ENCODE data around the gene CTR9. TPM values are rescaled to one million over a fixed set of nuclear protein-coding genes. Genes with fewer than 3 reads are reported as not detected.

The CTR9 gene
- total RNA-seq, 1 experiment from 2014 or later = 20.5 TPM

- Histone ChIP-seq H3K27me3 (ENCODE audit: control insufficient read depth, insufficient read depth, low read length) (no peaks in the 10 kb centered on the region), H3K36me3 (replicated peaks; ENCODE audit: control insufficient read depth, insufficient read depth, low read length) (no peaks in the 10 kb centered on the region), H3K4me3 (ENCODE audit: insufficient read depth, low read depth, low read length) (no peak overlapping the region)
- DNase-seq = peak; percentile 53
Observed at GRCh38 chr11:10728154-10728553, 22.9 kb upstream of the CTR9 start.

- H3K27me3 ChIP-seq (ENCODE audit: control insufficient read depth, insufficient read depth, low read length) = no peaks in the 10 kb centered on the region
- peak overlapping the region; percentile 53 for H3K4me3 ChIP-seq (ENCODE audit: insufficient read depth, low read depth, low read length)
- DNase-seq = peak; percentile 82
- no peaks in the 10 kb centered on the region for H3K36me3 ChIP-seq (replicated peaks; ENCODE audit: control insufficient read depth, insufficient read depth, low read length)
Observed at GRCh38 chr11:10728789-10729472, 22.1 kb upstream of the CTR9 start.

- no peak for DNase-seq
- Histone ChIP-seq H3K4me3 (ENCODE audit: insufficient read depth, low read depth, low read length) (no peak overlapping the region), H3K36me3 (replicated peaks; ENCODE audit: control insufficient read depth, insufficient read depth, low read length) (no peaks in the 10 kb centered on the region), H3K27me3 (ENCODE audit: control insufficient read depth, insufficient read depth, low read length) (no peaks in the 10 kb centered on the region)
Observed at GRCh38 chr11:10730151-10730550, 20.9 kb upstream of the CTR9 start.

DNA sequence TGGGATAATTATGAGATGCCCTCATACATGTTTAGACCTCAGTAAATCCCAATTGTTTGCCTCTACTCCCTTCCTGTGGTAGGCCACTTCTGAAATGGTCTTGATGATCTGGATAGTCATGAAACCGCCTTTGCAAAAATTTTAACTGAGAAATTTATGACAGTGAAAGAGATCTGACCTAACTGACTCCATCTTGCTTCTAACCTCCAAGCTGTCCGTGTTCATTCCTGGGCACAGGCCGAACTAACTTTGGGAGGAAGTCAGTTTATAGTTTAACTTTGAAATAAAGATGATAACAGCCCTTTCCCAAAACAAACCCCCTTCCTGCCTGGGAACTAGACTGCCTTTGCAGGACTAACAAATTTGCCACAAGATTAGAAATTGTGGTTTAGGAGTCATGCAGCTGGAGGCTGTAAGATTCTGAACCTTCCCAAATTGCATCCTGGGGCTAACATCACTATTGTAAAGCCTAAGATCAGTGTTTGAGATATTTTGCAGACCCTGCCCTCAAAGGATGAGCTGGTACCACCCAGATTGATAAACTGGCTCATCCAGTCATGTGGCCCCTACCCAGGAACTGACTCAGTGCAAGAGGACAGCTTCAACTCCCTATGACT is 19.9 kb upstream of the CTR9 start:
- H3K4me3 ChIP-seq (ENCODE audit: insufficient read depth, low read depth, low read length) = no peak overlapping the region
- DNase-seq = no peak

GRCh38 chr11:10735481-10736475 is 15.3 kb upstream of the CTR9 start:
- H3K4me3 ChIP-seq (ENCODE audit: insufficient read depth, low read depth, low read length) = peak overlapping the region; percentile 24
- no peaks in the 10 kb centered on the region for H3K27me3 ChIP-seq (ENCODE audit: control insufficient read depth, insufficient read depth, low read length)
- DNase-seq = peak; percentile 91
- H3K36me3 ChIP-seq (replicated peaks; ENCODE audit: control insufficient read depth, insufficient read depth, low read length) = no peaks in the 10 kb centered on the region

More for the DNA sequence above, 19.9 kb upstream of the CTR9 start:
- Histone ChIP-seq H3K36me3 (replicated peaks; ENCODE audit: control insufficient read depth, insufficient read depth, low read length) (no peaks in the 10 kb centered on the region), H3K27me3 (ENCODE audit: control insufficient read depth, insufficient read depth, low read length) (no peaks in the 10 kb centered on the region)

GRCh38 chr11:10742460-10743208 is 8.4 kb upstream of the CTR9 start:
- no peak for DNase-seq
- Histone ChIP-seq H3K4me3 (ENCODE audit: insufficient read depth, low read depth, low read length) (no peak overlapping the region), H3K36me3 (replicated peaks; ENCODE audit: control insufficient read depth, insufficient read depth, low read length) (no peaks in the 10 kb centered on the region), H3K27me3 (ENCODE audit: control insufficient read depth, insufficient read depth, low read length) (no peaks in the 10 kb centered on the region)

GRCh38 chr11:10743354-10744000 is 7.6 kb upstream of the CTR9 start:
- no peak overlapping the region for H3K4me3 ChIP-seq (ENCODE audit: insufficient read depth, low read depth, low read length)
- DNase-seq = no peak
- H3K27me3 ChIP-seq (ENCODE audit: control insufficient read depth, insufficient read depth, low read length) = no peaks in the 10 kb centered on the region
- H3K36me3 ChIP-seq (replicated peaks; ENCODE audit: control insufficient read depth, insufficient read depth, low read length) = no peaks in the 10 kb centered on the region

DNA sequence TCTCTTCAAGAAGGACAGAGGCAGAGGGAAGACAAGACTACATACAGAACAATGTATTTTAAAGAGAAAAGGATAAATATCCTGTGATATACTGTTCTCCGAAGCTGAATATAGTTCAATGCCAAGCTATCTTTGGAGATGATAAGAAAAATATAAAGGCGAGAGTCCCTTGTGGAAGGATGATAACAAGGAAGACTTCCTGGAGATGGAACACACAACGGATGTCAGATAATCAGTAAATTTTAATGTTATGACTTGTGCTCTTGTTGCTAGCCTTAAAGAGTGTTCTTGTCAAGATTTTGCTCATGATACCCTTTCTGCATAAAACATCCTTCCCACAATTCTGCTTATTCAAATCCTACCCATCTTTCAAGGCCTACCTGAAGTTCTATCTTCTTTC is 6.8 kb upstream of the CTR9 start:
- H3K27me3 ChIP-seq (ENCODE audit: control insufficient read depth, insufficient read depth, low read length) = no peaks in the 10 kb centered on the region
- no peak for DNase-seq
- no peaks in the 10 kb centered on the region for H3K36me3 ChIP-seq (replicated peaks; ENCODE audit: control insufficient read depth, insufficient read depth, low read length)
- no peak overlapping the region for H3K4me3 ChIP-seq (ENCODE audit: insufficient read depth, low read depth, low read length)

- Histone ChIP-seq H3K27me3 (ENCODE audit: control insufficient read depth, insufficient read depth, low read length) (no peaks in the 10 kb centered on the region), H3K4me3 (ENCODE audit: insufficient read depth, low read depth, low read length) (no peak overlapping the region), H3K36me3 (replicated peaks; ENCODE audit: control insufficient read depth, insufficient read depth, low read length) (no peaks in the 10 kb centered on the region)
- DNase-seq = no peak
Observed at GRCh38 chr11:10746871-10747270, 4.2 kb upstream of the CTR9 start.

DNA sequence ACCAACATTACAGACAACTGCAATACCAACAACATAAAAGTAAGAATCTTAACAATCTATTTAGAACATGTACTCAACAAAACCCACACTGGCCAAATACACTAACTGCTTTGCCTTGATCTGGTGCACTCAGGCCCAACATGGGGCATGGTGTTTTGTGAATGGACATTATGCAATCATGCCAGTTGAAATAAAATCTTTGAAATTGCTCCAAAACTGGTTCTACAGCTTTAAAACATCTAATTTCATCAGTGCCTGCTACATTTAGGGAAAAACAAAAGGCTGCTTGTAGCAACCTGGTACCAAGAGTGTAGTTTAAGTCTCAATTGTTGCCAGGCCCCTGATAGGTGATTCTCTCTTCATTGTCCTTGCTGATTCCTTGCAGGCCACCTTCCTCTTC is 3.3 kb upstream of the CTR9 start:
- H3K36me3 ChIP-seq (replicated peaks; ENCODE audit: control insufficient read depth, insufficient read depth, low read length) = no peaks in the 10 kb centered on the region
- no peaks in the 10 kb centered on the region for H3K27me3 ChIP-seq (ENCODE audit: control insufficient read depth, insufficient read depth, low read length)
- DNase-seq = no peak
- H3K4me3 ChIP-seq (ENCODE audit: insufficient read depth, low read depth, low read length) = no peak overlapping the region

DNA sequence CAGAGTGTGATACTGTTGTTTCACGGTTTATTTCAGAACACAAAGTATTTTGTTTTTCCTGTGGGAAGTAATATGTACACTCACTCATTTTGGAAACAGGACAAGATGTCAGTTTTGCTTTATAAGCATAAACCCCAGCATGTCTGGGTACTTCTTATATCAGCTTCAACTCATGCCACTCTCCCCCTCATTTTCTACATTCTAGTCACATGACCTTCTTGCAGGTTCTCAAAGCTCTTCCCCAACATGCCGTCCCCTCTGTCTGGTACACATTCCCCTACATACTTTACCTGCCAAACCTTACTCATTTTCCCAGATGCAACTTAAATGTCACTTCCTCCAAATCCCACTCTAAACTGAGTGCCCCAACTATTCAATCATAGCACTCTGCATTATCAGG is 1.6 kb upstream of the CTR9 start:
- DNase-seq = no peak
- no peaks in the 10 kb centered on the region for H3K27me3 ChIP-seq (ENCODE audit: control insufficient read depth, insufficient read depth, low read length)
- no peaks in the 10 kb centered on the region for H3K36me3 ChIP-seq (replicated peaks; ENCODE audit: control insufficient read depth, insufficient read depth, low read length)
- H3K4me3 ChIP-seq (ENCODE audit: insufficient read depth, low read depth, low read length) = no peak overlapping the region

- Histone ChIP-seq H3K27me3 (ENCODE audit: control insufficient read depth, insufficient read depth, low read length) (no peaks in the 10 kb centered on the region), H3K4me3 (ENCODE audit: insufficient read depth, low read depth, low read length) (peak overlapping the region; percentile 84), H3K36me3 (replicated peaks; ENCODE audit: control insufficient read depth, insufficient read depth, low read length) (no peaks in the 10 kb centered on the region; the same call in none of the 2 replicates)
- no peak for DNase-seq
Observed at GRCh38 chr11:10751581-10751940, 515 bp downstream of the CTR9 start.

DNA sequence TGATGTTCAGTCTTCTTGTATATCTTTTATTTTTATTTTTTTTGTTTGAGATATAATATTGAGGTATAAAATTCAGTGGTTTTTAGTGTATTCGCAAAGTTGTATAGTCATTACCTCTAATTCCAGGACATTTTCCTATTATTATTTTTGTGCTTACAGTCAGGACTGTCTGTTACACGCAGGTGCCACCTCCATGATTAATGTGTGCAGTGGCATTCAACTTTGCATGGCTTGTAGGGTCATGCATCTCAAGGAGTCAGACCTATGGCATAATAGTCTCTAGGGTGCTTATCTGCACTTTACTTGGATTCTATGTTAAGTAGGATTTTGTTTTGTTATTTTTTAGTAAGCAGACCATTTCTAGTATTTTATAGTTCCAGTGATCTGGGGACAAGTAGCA is 1.0 kb downstream of the CTR9 start:
- H3K27me3 ChIP-seq (ENCODE audit: control insufficient read depth, insufficient read depth, low read length) = no peaks in the 10 kb centered on the region
- H3K36me3 ChIP-seq (replicated peaks; ENCODE audit: control insufficient read depth, insufficient read depth, low read length) = peaks cover 1% of the 10 kb centered on the region
- no peak for DNase-seq
- peak overlapping the region; percentile 84 for H3K4me3 ChIP-seq (ENCODE audit: insufficient read depth, low read depth, low read length)

DNA sequence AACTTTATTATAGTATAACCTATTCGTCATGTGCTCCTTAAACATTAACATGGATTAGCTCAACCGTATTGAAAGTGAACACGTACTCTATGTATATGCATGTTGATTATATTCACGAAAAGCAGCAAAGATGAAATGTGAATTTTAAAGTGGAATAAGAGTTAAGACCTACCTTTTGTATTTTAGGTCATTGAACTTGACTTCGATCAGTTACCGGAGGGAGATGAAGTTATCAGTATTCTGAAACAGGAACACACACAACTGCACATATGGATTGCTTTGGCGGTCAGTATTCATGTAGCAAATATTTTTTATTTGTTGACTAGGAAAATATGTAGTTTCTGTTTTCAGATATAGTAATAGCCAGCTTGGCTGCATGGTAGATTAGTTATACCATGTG is 1.4 kb downstream of the CTR9 start:
- DNase-seq = no peak
- no peak overlapping the region for H3K4me3 ChIP-seq (ENCODE audit: insufficient read depth, low read depth, low read length)

More for the DNA sequence above, 1.4 kb downstream of the CTR9 start:
- H3K27me3 ChIP-seq (ENCODE audit: control insufficient read depth, insufficient read depth, low read length) = no peaks in the 10 kb centered on the region
- H3K36me3 ChIP-seq (replicated peaks; ENCODE audit: control insufficient read depth, insufficient read depth, low read length) = peaks cover 3% of the 10 kb centered on the region

Data from H7 (cell line).